ENCODE data around the gene NTSR2.

The NTSR2 gene

GRCh38 chr2:11683476-11683875 lies 13.5 kb upstream of the NTSR2 start:
- no peak overlapping the region for H3K4me3 ChIP-seq (ENCODE audit: low read length)
- no peak for DNase-seq (ENCODE audit: low read depth)
- TF ChIP-seq CTCF (conservative IDR thresholded peaks at IDR 0.05; ENCODE audit: low read length), result no peak

- DNase-seq (ENCODE audit: low read depth), result no peak
- TF ChIP-seq CTCF (conservative IDR thresholded peaks at IDR 0.05; ENCODE audit: low read length), result no peak
- no peak overlapping the region for H3K4me3 ChIP-seq (ENCODE audit: low read length)
Observed at GRCh38 chr2:11682590-11682915, 12.6 kb upstream of the NTSR2 start.

- no peak overlapping the region for H3K4me3 ChIP-seq (ENCODE audit: low read length)
- TF ChIP-seq CTCF (conservative IDR thresholded peaks at IDR 0.05; ENCODE audit: low read length), result peak; percentile 56
- no peak for DNase-seq (ENCODE audit: low read depth)
Observed at GRCh38 chr2:11681722-11682589, 12.0 kb upstream of the NTSR2 start.

DNA sequence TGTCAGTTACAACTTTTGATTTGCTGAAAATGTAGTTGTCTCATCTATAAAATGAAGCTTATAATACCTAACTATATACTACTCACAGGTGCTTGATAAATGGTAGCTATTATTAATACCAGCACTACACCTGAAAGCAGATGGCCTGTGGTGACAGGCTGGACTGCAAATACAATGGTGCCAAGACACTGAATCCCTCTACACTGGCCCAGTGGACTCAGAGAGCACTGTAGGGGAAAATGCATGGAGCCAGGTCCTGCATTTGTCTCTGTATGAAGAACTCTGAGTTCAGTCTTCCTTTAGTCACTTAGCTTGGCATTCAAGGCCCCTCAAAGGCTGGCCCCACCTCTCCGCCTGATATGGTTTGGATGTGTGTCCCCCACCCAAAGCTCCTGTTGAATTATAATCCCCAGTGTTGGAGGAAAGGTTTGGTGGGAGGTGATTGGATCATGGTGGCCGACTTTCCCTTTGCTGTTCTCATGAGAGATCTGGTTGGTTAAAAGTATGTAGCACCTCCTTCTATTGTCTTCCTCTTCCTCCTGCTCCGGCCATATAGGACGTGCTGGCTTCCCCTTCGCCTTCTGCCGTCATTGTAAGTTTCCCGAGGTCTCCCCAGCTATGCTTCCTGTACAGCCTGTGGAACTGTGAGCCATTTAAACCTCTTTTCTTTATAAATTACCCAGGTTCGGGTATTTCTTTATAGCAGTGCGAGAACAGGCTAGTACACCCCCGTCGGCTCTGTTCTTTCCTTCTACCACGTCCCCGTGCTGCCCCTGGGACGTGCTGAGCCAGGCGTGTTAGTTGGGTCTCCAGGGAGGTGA lies 11.1 kb upstream of the NTSR2 start:
- no peak for DNase-seq (ENCODE audit: low read depth)
- no peak for TF ChIP-seq CTCF (conservative IDR thresholded peaks at IDR 0.05; ENCODE audit: low read length)
- no peak overlapping the region for H3K4me3 ChIP-seq (ENCODE audit: low read length)

DNA sequence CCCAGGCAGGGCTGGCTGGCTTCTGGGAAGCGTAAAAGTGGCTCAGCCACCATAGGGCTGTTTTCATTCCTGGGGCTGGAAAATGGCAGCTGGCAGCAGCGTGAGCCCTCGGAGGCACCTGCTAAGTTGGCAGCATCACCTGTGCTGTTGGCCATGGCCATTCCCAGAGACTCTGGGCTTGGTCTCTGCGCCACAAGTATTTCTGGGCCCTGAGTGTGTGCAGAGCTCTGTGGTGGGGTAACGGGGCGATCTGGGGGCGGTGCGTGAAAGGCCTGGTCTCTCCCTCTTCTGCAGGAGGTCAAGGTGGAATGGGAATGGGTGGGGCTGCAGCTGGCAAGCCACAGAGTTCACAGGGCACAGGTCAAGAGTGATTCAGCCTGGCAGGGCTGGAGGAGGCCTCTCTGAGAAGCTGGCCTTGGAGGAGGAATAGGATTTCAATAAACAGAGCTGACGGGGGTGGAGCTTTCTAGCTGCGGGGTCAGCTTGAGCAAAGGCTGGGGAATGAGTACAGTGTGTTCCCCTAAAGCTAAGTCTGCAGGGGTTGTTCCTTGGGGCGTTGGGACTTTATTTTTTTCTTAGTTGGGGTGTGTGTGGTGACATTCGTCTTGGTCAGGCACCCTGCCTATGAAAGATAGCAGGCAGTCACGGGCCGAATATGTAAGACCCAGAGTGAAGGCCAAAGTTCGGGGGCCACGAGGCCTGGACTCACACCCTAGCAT lies 10.3 kb upstream of the NTSR2 start:
- TF ChIP-seq CTCF (conservative IDR thresholded peaks at IDR 0.05; ENCODE audit: low read length), result no peak
- no peak overlapping the region for H3K4me3 ChIP-seq (ENCODE audit: low read length)
- no peak for DNase-seq (ENCODE audit: low read depth)

DNA sequence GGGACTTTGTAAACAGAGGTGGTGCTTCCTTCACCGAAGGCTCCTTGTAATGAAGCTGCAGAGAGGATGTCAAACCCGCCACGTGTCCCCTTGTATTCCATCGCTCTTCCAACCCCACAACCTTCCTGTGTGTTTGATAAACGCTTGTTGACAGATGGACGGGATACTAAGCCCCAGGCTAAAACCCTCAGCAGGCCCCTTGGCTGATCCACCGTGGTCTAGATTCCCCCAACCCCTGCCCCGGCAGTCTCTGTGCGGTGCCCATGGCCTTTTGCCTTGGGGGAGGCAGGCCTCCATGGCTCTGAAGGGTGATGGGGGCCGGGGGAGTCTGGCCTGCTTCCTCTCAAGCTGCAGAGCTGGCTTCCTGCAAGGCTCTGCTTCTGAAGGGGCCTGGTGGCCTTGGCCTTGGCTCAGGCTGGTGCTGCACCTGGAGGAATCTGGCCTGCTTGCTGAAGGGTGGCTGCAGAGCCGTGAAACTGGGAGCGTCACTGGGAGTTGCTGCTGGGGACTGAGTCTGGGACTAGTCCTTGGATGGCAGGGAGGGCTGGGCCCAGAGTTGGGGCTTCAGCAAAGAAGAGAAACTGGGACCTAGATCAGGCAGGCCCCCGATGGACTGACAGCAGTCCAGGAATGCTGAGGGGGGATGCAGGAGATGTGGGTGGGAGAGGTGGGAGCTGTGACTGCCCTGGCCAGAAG lies 9.6 kb upstream of the NTSR2 start:
- no peak for TF ChIP-seq CTCF (conservative IDR thresholded peaks at IDR 0.05; ENCODE audit: low read length)
- no peak for DNase-seq (ENCODE audit: low read depth)
- H3K4me3 ChIP-seq (ENCODE audit: low read length), result no peak overlapping the region
